Endodermal cell (in vitro differentiated cells): ENCODE data around the gene CNTNAP5. TPM values are rescaled to one million over a fixed set of nuclear protein-coding genes. Genes with fewer than 3 reads are reported as not detected.

ENCODE experiments used
- DNase-seq: peaks from one replicate; pipeline ENCODE4 v3.0.0-alpha.2; 2017
- H3K27ac ChIP-seq: 2 replicates; pipeline ENCODE4 v1.5.1; 2013; ENCODE audit warnings: mild to moderate bottlenecking, low read depth, low read length, moderate library complexity
- H3K27me3 ChIP-seq: 2 replicates; pipeline ENCODE4 v1.6.1; 2013; ENCODE audit warnings: mild to moderate bottlenecking, low read length, moderate library complexity; ENCODE audit not compliant: insufficient read depth, control insufficient read depth, poor library complexity, severe bottlenecking
- H3K36me3 ChIP-seq: 2 replicates; pipeline ENCODE4 v1.7.0; 2013; ENCODE audit warnings: mild to moderate bottlenecking, low read length, moderate library complexity; ENCODE audit not compliant: control insufficient read depth, insufficient read depth
- H3K4me1 ChIP-seq: one replicate; pipeline ENCODE4 v1.7.0; 2013; ENCODE audit warnings: low read length; ENCODE audit not compliant: control insufficient read depth, insufficient read depth
- H3K4me3 ChIP-seq: 2 replicates; pipeline ENCODE4 v1.5.1; 2013; ENCODE audit warnings: mild to moderate bottlenecking, low read length, moderate library complexity
- H3K9ac ChIP-seq: 2 replicates; pipeline ENCODE4 v1.6.1; 2013; ENCODE audit warnings: mild to moderate bottlenecking, low read length, moderate library complexity; ENCODE audit not compliant: poor library complexity, severe bottlenecking; ENCODE audit errors: extremely low read depth
- H3K9me3 ChIP-seq: 2 replicates; pipeline ENCODE4 v1.6.1; 2013; ENCODE audit warnings: mild to moderate bottlenecking, low read length, moderate library complexity; ENCODE audit not compliant: control insufficient read depth
- H3K27ac Mint-ChIP-seq: 2 replicates; pipeline ENCODE4 v1.8.0; 2020; ENCODE audit warnings: mixed read lengths
- H3K27me3 Mint-ChIP-seq: 2 replicates; pipeline ENCODE4 v1.8.0; 2021; ENCODE audit warnings: mild to moderate bottlenecking, mixed read lengths; ENCODE audit not compliant: insufficient read depth
- H3K36me3 Mint-ChIP-seq: 2 replicates; pipeline ENCODE4 v1.8.0; 2020; ENCODE audit warnings: low read depth, mixed read lengths
- H3K4me1 Mint-ChIP-seq: 2 replicates; pipeline ENCODE4 v1.8.0; 2020; ENCODE audit warnings: mixed read lengths
- H3K4me3 Mint-ChIP-seq: 2 replicates; pipeline ENCODE4 v1.8.0; 2020; ENCODE audit warnings: mild to moderate bottlenecking, moderate library complexity, mixed read lengths
- H3K9me3 Mint-ChIP-seq: 2 replicates; pipeline ENCODE4 v1.8.0; 2020; ENCODE audit warnings: mild to moderate bottlenecking, mixed read lengths
- WGBS, 2 experiments: methylation state at CpG; one replicate each; pipeline versions ENCODE4 v1.1.5 to v1.1.7; 2013; ENCODE audit warnings: missing lambda C conversion rate in 2 of 2, mixed read lengths in 1 of 2; ENCODE audit not compliant: insufficient coverage in 1 of 2, insufficient read length in 1 of 2; 5-methylcytosine and 5-hydroxymethylcytosine counted together
- total RNA-seq, 2 donors: library from RNA; stranded (reverse); fragmentation: NEBNext Ultra II Directional in 1 of 2; extraction: Animal tissue kit (Norgen Biotek cat#: 25700) in 1 of 2; gene quantifications; 2 replicates in 1 of 2; 3 replicates in 1 of 2; pipeline ENCODE4 v1.2.1, GENCODE V29; 2021
- TF ChIP-seq, protein P1 (sequence below): fragments of 200-600 bp; sonication (generic); conservative IDR thresholded peaks from 2 replicates; pipeline ENCODE4 v1.5.0; 2021; ENCODE audit warnings: antibody characterized with exemption, mild to moderate bottlenecking

Gene CNTNAP5
- total RNA-seq, 2 donors from 2014 or later = 0.70 to 4.4 TPM

- H3K4me1 Mint-ChIP-seq = no peaks in the 10 kb centered on the region
- H3K27me3 ChIP-seq = no peaks in the 10 kb centered on the region
- peaks cover 10% of the 10 kb centered on the region for H3K9me3 Mint-ChIP-seq
- H3K9me3 ChIP-seq = peaks cover 21% of the 10 kb centered on the region
- no peak overlapping the region for H3K9ac ChIP-seq
- H3K36me3 Mint-ChIP-seq = no peaks in the 10 kb centered on the region
- no peak for DNase-seq
- H3K4me3 ChIP-seq = no peak overlapping the region
- no peak overlapping the region for H3K4me3 Mint-ChIP-seq
- H3K27ac Mint-ChIP-seq = no peak overlapping the region
- H3K27ac ChIP-seq = no peak overlapping the region
- H3K4me1 ChIP-seq = no peaks in the 10 kb centered on the region
- no peaks in the 10 kb centered on the region for H3K27me3 Mint-ChIP-seq
- 86 to 89% methylated on average over 1 of the region's 1 CpG for WGBS, 2 experiments
- TF ChIP-seq, protein P1, sequence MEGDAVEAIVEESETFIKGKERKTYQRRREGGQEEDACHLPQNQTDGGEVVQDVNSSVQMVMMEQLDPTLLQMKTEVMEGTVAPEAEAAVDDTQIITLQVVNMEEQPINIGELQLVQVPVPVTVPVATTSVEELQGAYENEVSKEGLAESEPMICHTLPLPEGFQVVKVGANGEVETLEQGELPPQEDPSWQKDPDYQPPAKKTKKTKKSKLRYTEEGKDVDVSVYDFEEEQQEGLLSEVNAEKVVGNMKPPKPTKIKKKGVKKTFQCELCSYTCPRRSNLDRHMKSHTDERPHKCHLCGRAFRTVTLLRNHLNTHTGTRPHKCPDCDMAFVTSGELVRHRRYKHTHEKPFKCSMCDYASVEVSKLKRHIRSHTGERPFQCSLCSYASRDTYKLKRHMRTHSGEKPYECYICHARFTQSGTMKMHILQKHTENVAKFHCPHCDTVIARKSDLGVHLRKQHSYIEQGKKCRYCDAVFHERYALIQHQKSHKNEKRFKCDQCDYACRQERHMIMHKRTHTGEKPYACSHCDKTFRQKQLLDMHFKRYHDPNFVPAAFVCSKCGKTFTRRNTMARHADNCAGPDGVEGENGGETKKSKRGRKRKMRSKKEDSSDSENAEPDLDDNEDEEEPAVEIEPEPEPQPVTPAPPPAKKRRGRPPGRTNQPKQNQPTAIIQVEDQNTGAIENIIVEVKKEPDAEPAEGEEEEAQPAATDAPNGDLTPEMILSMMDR = no peak
- H3K36me3 ChIP-seq = no peaks in the 10 kb centered on the region
These were observed 809.2 kb downstream of the CNTNAP5 start for GRCh38 chr2:124834331-124834730.

GRCh38 chr2:124835331-124835730 is 810.2 kb downstream of the CNTNAP5 start:
- H3K9me3 Mint-ChIP-seq = peaks cover 8% of the 10 kb centered on the region
- WGBS, 2 experiments = 90 to 94% methylated on average over 2 to 4 of the region's 4 CpGs
- Histone ChIP-seq H3K36me3 (no peaks in the 10 kb centered on the region), H3K9me3 (peaks cover 15% of the 10 kb centered on the region), H3K4me1 (no peaks in the 10 kb centered on the region), H3K9ac (no peak overlapping the region), H3K27me3 (no peaks in the 10 kb centered on the region), H3K4me3 (no peak overlapping the region), H3K27ac (no peak overlapping the region)
- TF ChIP-seq, protein P1 = no peak
- no peaks in the 10 kb centered on the region for H3K4me1 Mint-ChIP-seq
- no peak overlapping the region for H3K27ac Mint-ChIP-seq
- H3K4me3 Mint-ChIP-seq = no peak overlapping the region
- H3K36me3 Mint-ChIP-seq = no peaks in the 10 kb centered on the region
- H3K27me3 Mint-ChIP-seq = no peaks in the 10 kb centered on the region
- no peak for DNase-seq

DNA sequence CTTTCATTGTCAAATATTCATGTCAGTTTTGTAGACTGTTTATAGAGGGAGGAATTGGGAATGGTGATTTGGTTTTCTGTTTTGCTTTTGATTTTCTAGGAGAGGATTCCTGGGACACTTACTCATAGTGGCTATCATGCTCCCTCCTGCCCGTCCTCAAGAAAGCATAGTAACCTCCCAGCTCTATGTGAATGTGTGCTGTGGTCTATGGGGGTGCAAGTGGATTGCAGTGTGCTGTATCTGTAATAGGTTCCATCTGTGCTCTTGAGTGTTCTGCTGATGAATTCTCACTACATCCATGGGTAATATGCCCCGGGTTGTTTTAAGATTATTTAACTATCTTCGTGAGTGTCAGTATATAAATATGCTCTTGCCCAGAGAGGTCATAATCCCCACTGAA is 811.3 kb downstream of the CNTNAP5 start:
- Histone ChIP-seq H3K9me3 (peaks cover 5% of the 10 kb centered on the region), H3K4me1 (no peaks in the 10 kb centered on the region), H3K27me3 (no peaks in the 10 kb centered on the region), H3K9ac (no peak overlapping the region), H3K36me3 (no peaks in the 10 kb centered on the region), H3K27ac (no peak overlapping the region), H3K4me3 (no peak overlapping the region)
- 89 to 100% methylated on average over 1 to 3 of the region's 3 CpGs for WGBS, 2 experiments
- no peak for DNase-seq
- no peak overlapping the region for H3K4me3 Mint-ChIP-seq
- no peak overlapping the region for H3K27ac Mint-ChIP-seq
- TF ChIP-seq, protein P1 = no peak
- no peaks in the 10 kb centered on the region for H3K9me3 Mint-ChIP-seq
- H3K4me1 Mint-ChIP-seq = no peaks in the 10 kb centered on the region
- no peaks in the 10 kb centered on the region for H3K27me3 Mint-ChIP-seq
- no peaks in the 10 kb centered on the region for H3K36me3 Mint-ChIP-seq
